Body of pancreas (tissue), 4 donors: Measurements from ENCODE around the gene PRICKLE4.

Source experiments
- POLR2A ChIP-seq, 3 donors: fragments of 450-650 bp; IDR thresholded peaks; one replicate each; pipeline ENCODE4 v1.6.1; 2016; ENCODE audit warnings: antibody characterized with exemption in 3 of 3, mild to moderate bottlenecking in 2 of 3
- TF ChIP-seq, protein P1 (sequence below), 7 experiments: fragments of 450-650 bp in 4 of 7; fragments of 200-600 bp in 3 of 7; sonication (generic) in 3 of 7; IDR thresholded peaks; one replicate each; pipeline ENCODE4 v1.5.1; 2016 to 2019; ENCODE audit warnings: antibody characterized with exemption in 7 of 7

GRCh38 chr6:41813956-41814355 is 33.4 kb downstream of the PRICKLE4 start:
- TF ChIP-seq, protein P1, sequence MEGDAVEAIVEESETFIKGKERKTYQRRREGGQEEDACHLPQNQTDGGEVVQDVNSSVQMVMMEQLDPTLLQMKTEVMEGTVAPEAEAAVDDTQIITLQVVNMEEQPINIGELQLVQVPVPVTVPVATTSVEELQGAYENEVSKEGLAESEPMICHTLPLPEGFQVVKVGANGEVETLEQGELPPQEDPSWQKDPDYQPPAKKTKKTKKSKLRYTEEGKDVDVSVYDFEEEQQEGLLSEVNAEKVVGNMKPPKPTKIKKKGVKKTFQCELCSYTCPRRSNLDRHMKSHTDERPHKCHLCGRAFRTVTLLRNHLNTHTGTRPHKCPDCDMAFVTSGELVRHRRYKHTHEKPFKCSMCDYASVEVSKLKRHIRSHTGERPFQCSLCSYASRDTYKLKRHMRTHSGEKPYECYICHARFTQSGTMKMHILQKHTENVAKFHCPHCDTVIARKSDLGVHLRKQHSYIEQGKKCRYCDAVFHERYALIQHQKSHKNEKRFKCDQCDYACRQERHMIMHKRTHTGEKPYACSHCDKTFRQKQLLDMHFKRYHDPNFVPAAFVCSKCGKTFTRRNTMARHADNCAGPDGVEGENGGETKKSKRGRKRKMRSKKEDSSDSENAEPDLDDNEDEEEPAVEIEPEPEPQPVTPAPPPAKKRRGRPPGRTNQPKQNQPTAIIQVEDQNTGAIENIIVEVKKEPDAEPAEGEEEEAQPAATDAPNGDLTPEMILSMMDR (IDR thresholded peaks at IDR 0.05): no peak
- TF ChIP-seq POLR2A (IDR thresholded peaks at IDR 0.05): no peak
